Fibroblast of lung (primary cell): ENCODE data around the gene KCND2. TPM values are rescaled to one million over a fixed set of nuclear protein-coding genes. Genes with fewer than 3 reads are reported as not detected.

Experiments
- DNase-seq, 2 donors: peaks; one replicate each; pipeline versions ENCODE4 v3.0.0 to v3.0.0-alpha.2; 2010; ENCODE audit warnings: low read depth in 2 of 2
- H2AFZ ChIP-seq: 2 replicates; pipeline ENCODE4 v1.5.1; 2012; ENCODE audit warnings: low read length, control low read depth, inconsistent platforms
- H3K27ac ChIP-seq: 2 replicates; pipeline ENCODE4 v1.5.1; 2011; ENCODE audit warnings: low read length, control low read depth; ENCODE audit not compliant: insufficient read depth
- H3K27me3 ChIP-seq: 2 replicates; pipeline ENCODE4 v1.5.1; 2011; ENCODE audit warnings: mild to moderate bottlenecking, low read length; ENCODE audit not compliant: control insufficient read depth, insufficient read depth
- H3K36me3 ChIP-seq: 2 replicates; pipeline ENCODE4 v1.5.1; 2011; ENCODE audit warnings: low read length; ENCODE audit not compliant: control insufficient read depth, insufficient read depth
- H3K4me1 ChIP-seq: 2 replicates; pipeline ENCODE4 v1.5.1; 2011; ENCODE audit warnings: low read length; ENCODE audit not compliant: control insufficient read depth, insufficient read depth; ENCODE audit errors: extremely low read depth
- H3K4me2 ChIP-seq: 2 replicates; pipeline ENCODE4 v1.5.1; 2011; ENCODE audit warnings: low read length, control low read depth; ENCODE audit not compliant: insufficient read depth; ENCODE audit errors: extremely low read depth
- H3K4me3 ChIP-seq, 4 experiments: fragments of 200-600 bp in 1 of 4; sonication (generic) in 1 of 4; replicated peaks in 1 of 4; 2 replicates each; pipeline ENCODE4 v1.5.1; 2011 to 2016; ENCODE audit warnings: low read length in 4 of 4, low read depth in 3 of 4, mild to moderate bottlenecking in 3 of 4, control low read depth in 2 of 4, inconsistent platforms in 1 of 4, mixed read lengths in 1 of 4; ENCODE audit not compliant: insufficient read depth in 1 of 4; ENCODE audit errors: control extremely low read depth in 1 of 4
- H3K79me2 ChIP-seq: 2 replicates; pipeline ENCODE4 v1.5.1; 2012; ENCODE audit warnings: mild to moderate bottlenecking, low read length, inconsistent platforms; ENCODE audit not compliant: control insufficient read depth, insufficient read depth
- H3K9ac ChIP-seq: 2 replicates; pipeline ENCODE4 v1.5.1; 2011; ENCODE audit warnings: mild to moderate bottlenecking, low read length, control low read depth; ENCODE audit not compliant: insufficient read depth
- H3K9me3 ChIP-seq: 2 replicates; pipeline ENCODE4 v1.5.1; 2012; ENCODE audit warnings: low read depth, low read length; ENCODE audit not compliant: control insufficient read depth, insufficient read depth
- H4K20me1 ChIP-seq: 2 replicates; pipeline ENCODE4 v1.5.1; 2011; ENCODE audit warnings: low read length; ENCODE audit not compliant: control insufficient read depth, insufficient read depth; ENCODE audit errors: extremely low read depth
- EZH2 ChIP-seq: IDR thresholded peaks from 2 replicates; pipeline ENCODE4 v1.5.1; 2012; ENCODE audit warnings: low read length, control low read depth, mild to moderate bottlenecking; ENCODE audit errors: missing control alignments
- polyA plus RNA-seq, 2 donors: library from polyadenylated mRNA; depleted of rRNA in 1 of 2; stranded (reverse) in 1 of 2; unstranded in 1 of 2; fragments of >200 nt; gene quantifications; 2 replicates each; pipeline ENCODE4 v1.2.1, GENCODE V29; 2011 to 2012; ENCODE audit warnings: missing spikeins in 1 of 2
- total RNA-seq: library from RNA; depleted of rRNA; stranded (reverse); fragments of >200 nt; gene quantifications from 2 replicates; pipeline ENCODE4 v1.2.1, GENCODE V29; 2014
- TF ChIP-seq, protein P1 (sequence below), 2 donors: IDR thresholded peaks in 1 of 2; conservative IDR thresholded peaks in 1 of 2; 1 replicate in 1 of 2; 2 replicates in 1 of 2; pipeline ENCODE4 v1.5.1; 2011 to 2012; ENCODE audit warnings: low read length in 2 of 2, control low read depth in 1 of 2, inconsistent platforms in 1 of 2, low read depth in 1 of 2, mild to moderate bottlenecking in 1 of 2

Gene KCND2
- total and polyA plus RNA-seq, 2 donors (not counting 1 experiment from before 2014, with no cell fraction given): 2.1 to 6.1 TPM

- Histone ChIP-seq H4K20me1 (no peaks in the 10 kb centered on the region), H3K27ac (no peak overlapping the region), H3K9me3 (no peaks in the 10 kb centered on the region), H3K4me2 (no peak overlapping the region), H3K4me3 (no peak overlapping the region), H2AFZ (no peak overlapping the region), H3K36me3 (no peaks in the 10 kb centered on the region), H3K4me1 (peaks cover 2% of the 10 kb centered on the region), H3K9ac (no peak overlapping the region), H3K79me2 (no peaks in the 10 kb centered on the region), H3K27me3 (no peaks in the 10 kb centered on the region)
- DNase-seq: no peak
- TF ChIP-seq EZH2: no peak
- TF ChIP-seq, protein P1, sequence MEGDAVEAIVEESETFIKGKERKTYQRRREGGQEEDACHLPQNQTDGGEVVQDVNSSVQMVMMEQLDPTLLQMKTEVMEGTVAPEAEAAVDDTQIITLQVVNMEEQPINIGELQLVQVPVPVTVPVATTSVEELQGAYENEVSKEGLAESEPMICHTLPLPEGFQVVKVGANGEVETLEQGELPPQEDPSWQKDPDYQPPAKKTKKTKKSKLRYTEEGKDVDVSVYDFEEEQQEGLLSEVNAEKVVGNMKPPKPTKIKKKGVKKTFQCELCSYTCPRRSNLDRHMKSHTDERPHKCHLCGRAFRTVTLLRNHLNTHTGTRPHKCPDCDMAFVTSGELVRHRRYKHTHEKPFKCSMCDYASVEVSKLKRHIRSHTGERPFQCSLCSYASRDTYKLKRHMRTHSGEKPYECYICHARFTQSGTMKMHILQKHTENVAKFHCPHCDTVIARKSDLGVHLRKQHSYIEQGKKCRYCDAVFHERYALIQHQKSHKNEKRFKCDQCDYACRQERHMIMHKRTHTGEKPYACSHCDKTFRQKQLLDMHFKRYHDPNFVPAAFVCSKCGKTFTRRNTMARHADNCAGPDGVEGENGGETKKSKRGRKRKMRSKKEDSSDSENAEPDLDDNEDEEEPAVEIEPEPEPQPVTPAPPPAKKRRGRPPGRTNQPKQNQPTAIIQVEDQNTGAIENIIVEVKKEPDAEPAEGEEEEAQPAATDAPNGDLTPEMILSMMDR (conservative IDR thresholded peaks at IDR 0.05 in 1 of 2, IDR thresholded peaks at IDR 0.05 in 1 of 2; ENCODE audit: low read depth in 1 of 2, low read length in 2 of 2): no peak
These were observed 452.0 kb downstream of the KCND2 start for GRCh38 chr7:120724955-120725354.

GRCh38 chr7:120725376-120726039, 452.5 kb downstream of the KCND2 start:
- H3K9ac ChIP-seq: no peak overlapping the region
- TF ChIP-seq, protein P1 (conservative IDR thresholded peaks at IDR 0.05 in 1 of 2, IDR thresholded peaks at IDR 0.05 in 1 of 2; ENCODE audit: low read depth in 1 of 2, low read length in 2 of 2): peak; percentile 44 to 63
- TF ChIP-seq EZH2: no peak
- peaks cover 2% of the 10 kb centered on the region for H3K4me1 ChIP-seq
- no peaks in the 10 kb centered on the region for H3K79me2 ChIP-seq
- H3K27me3 ChIP-seq: no peaks in the 10 kb centered on the region
- H3K4me2 ChIP-seq: no peak overlapping the region
- no peak overlapping the region for H2AFZ ChIP-seq
- no peaks in the 10 kb centered on the region for H3K36me3 ChIP-seq
- H3K9me3 ChIP-seq: no peaks in the 10 kb centered on the region
- H3K4me3 ChIP-seq: peak overlapping the region in 1 of 4 experiments; percentile 13
- H3K27ac ChIP-seq: no peak overlapping the region
- no peaks in the 10 kb centered on the region for H4K20me1 ChIP-seq
- DNase-seq: peak; percentile 37 to 69

GRCh38 chr7:120729245-120729644, 456.3 kb downstream of the KCND2 start:
- no peaks in the 10 kb centered on the region for H3K79me2 ChIP-seq
- no peaks in the 10 kb centered on the region for H3K36me3 ChIP-seq
- peaks cover 11% of the 10 kb centered on the region for H3K4me1 ChIP-seq
- H3K27ac ChIP-seq: peak overlapping the region; percentile 12
- no peaks in the 10 kb centered on the region for H3K27me3 ChIP-seq
- H3K4me2 ChIP-seq: peak overlapping the region; percentile 46
- TF ChIP-seq, protein P1 (conservative IDR thresholded peaks at IDR 0.05 in 1 of 2, IDR thresholded peaks at IDR 0.05 in 1 of 2; ENCODE audit: low read depth in 1 of 2, low read length in 2 of 2): no peak
- no peak for TF ChIP-seq EZH2
- peak overlapping the region; percentile 45 for H2AFZ ChIP-seq
- H3K9me3 ChIP-seq: no peaks in the 10 kb centered on the region
- H4K20me1 ChIP-seq: no peaks in the 10 kb centered on the region
- H3K4me3 ChIP-seq: no peak overlapping the region
- no peak overlapping the region for H3K9ac ChIP-seq
- DNase-seq: peak; percentile 27
